Sigmoid colon (tissue), 7 donors: ENCODE data around the gene IGSF9B. TPM values are rescaled to one million over a fixed set of nuclear protein-coding genes. Genes with fewer than 3 reads are reported as not detected.

ENCODE experiments used
- DNase-seq: peaks from one replicate; pipeline ENCODE4 v3.0.0-alpha.2; 2019
- H3K27ac ChIP-seq, 4 donors: fragments of 200-600 bp; sonication (generic); one replicate each; pipeline ENCODE4 v1.5.1; 2016 to 2019; ENCODE audit warnings: mild to moderate bottlenecking in 1 of 4
- H3K27me3 ChIP-seq, 3 donors: fragments of 200-600 bp; sonication (generic); one replicate each; pipeline ENCODE4 v1.5.1; 2019; ENCODE audit warnings: mild to moderate bottlenecking in 1 of 3
- H3K36me3 ChIP-seq, 4 donors: fragments of 200-600 bp; sonication (generic); one replicate each; pipeline ENCODE4 v1.5.1; 2016 to 2019
- H3K4me1 ChIP-seq, 4 donors: fragments of 200-600 bp; sonication (generic); one replicate each; pipeline ENCODE4 v1.5.1; 2017 to 2019
- H3K4me3 ChIP-seq, 4 donors: fragments of 200-600 bp; sonication (generic); one replicate each; pipeline ENCODE4 v1.5.1; 2017 to 2019; ENCODE audit warnings: mild to moderate bottlenecking in 2 of 4, moderate library complexity in 1 of 4
- H3K9me3 ChIP-seq, 4 donors: fragments of 200-600 bp in 3 of 4; sonication (generic) in 3 of 4; one replicate each; pipeline versions ENCODE4 v1.5.1 to v1.6.1; 2013 to 2019
- CTCF ChIP-seq, 4 experiments: fragments of 450-650 bp in 3 of 4; fragments of 200-600 bp in 1 of 4; IDR thresholded peaks; one replicate each; pipeline ENCODE4 v1.5.1; 2016 to 2019; ENCODE audit warnings: antibody characterized with exemption in 4 of 4, mild to moderate bottlenecking in 3 of 4, moderate library complexity in 2 of 4
- EP300 ChIP-seq, 4 donors: sonication (generic); formaldehyde crosslinking; IDR thresholded peaks; one replicate each; pipeline ENCODE4 v1.6.1; 2017; ENCODE audit warnings: antibody characterized with exemption in 4 of 4
- POLR2A ChIP-seq, 2 donors: fragments of 450-650 bp; IDR thresholded peaks; one replicate each; pipeline ENCODE4 v1.6.1; 2016; ENCODE audit warnings: antibody characterized with exemption in 2 of 2, mild to moderate bottlenecking in 2 of 2, moderate library complexity in 2 of 2
- POLR2AphosphoS5 ChIP-seq, 4 donors: sonication (generic); formaldehyde crosslinking; IDR thresholded peaks; one replicate each; pipeline ENCODE4 v1.6.1; 2017; ENCODE audit warnings: antibody characterized with exemption in 4 of 4
- WGBS, 2 donors: extraction: QIAGEN DNeasy Blood & Tissue Kit; methylation state at CpG; one replicate each; pipeline ENCODE4 v1.1.7; 2013; 5-methylcytosine and 5-hydroxymethylcytosine counted together
- intact Hi-C: fragments of 100-400 bp; cut with DNase I; formaldehyde crosslinking; loops from one replicate; pipeline ENCODE4 v1.15.1; 2023
- polyA plus RNA-seq, 3 donors: library from polyadenylated mRNA; stranded (reverse); fragments of 200-250 nt; gene quantifications; one replicate each; pipeline ENCODE4 v1.2.3, GENCODE V29; 2013
- total RNA-seq, 4 donors: library from RNA; depleted of rRNA; stranded (reverse); fragments of >200 nt; gene quantifications; one replicate each; pipeline ENCODE4 v1.1.0, GENCODE V29; 2016
- donor health status: healthy with polysubstance abuse.
- donor health status: Bipolar disorder and iron deficiency.
- donor health status: healthy.

Gene IGSF9B
- total and polyA plus RNA-seq, 7 donors = under 0.01 to 53.7 (median 14.8) TPM; not detected in 1

DNA sequence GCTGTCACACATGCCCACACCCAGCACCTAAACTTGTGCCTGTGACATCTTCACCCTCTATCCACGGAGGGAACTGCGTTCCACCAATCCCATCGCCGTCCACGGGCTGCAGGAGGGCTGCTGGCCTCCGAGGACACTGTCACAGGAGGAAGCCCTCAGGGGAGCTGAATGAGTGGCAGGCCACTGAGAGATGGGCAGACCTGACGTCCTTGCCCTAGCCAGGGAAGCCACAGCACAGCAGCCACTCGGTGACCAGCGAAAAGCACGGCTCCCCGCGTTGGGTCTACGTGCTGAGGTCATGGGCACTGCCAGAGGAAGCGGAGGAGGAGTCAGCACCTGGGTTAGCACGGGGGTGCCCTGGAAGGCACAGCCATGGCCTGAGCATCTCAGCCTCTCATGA, 50.5 kb downstream of the IGSF9B start:
- DNase-seq = peak; percentile 52
- intact Hi-C loops = no loop called here
- TF ChIP-seq POLR2AphosphoS5 (IDR thresholded peaks at IDR 0.05) (no peak), CTCF (IDR thresholded peaks at IDR 0.05) (no peak), POLR2A (IDR thresholded peaks at IDR 0.05) (no peak), EP300 (IDR thresholded peaks at IDR 0.05) (no peak)
- no peak overlapping the region for H3K4me3 ChIP-seq
- 91 to 92% methylated on average over 15 of the region's 15 CpGs for WGBS, 2 donors
- H3K36me3 ChIP-seq = peaks cover 36 to 78% (median 44%) of the 10 kb centered on the region in 4 donors
- H3K27ac ChIP-seq = no peak overlapping the region
- no peaks in the 10 kb centered on the region for H3K4me1 ChIP-seq
- no peaks in the 10 kb centered on the region for H3K27me3 ChIP-seq
- no peaks in the 10 kb centered on the region for H3K9me3 ChIP-seq

DNA sequence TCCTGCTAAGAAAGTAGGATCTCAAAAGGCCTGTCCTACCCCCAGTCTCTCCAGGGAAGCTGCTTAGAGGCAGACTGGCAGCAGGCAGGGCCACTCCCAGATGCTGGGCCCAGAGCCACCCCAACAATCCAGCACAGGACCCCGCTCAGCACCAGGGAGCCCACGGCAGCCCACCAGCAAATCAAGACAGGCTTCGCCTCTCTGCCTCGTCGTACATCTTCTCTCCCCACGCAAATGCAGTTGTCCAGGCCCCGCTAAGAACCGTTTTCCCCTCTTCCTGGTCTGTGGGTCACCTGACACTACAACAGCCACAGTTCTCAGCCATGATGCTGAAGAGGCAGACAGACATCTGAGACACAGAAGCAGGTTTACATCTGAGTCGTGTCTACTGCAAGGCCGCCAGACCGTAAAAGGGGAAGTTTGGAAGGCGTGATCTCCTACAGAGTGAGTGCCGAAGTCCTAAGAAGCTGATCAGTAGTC, 51.1 kb downstream of the IGSF9B start:
- DNase-seq = peak; percentile 57
- peaks cover 36 to 78% (median 44%) of the 10 kb centered on the region in 4 donors for H3K36me3 ChIP-seq
- WGBS, 2 donors = 85 to 90% methylated on average over 13 of the region's 13 CpGs

DNA sequence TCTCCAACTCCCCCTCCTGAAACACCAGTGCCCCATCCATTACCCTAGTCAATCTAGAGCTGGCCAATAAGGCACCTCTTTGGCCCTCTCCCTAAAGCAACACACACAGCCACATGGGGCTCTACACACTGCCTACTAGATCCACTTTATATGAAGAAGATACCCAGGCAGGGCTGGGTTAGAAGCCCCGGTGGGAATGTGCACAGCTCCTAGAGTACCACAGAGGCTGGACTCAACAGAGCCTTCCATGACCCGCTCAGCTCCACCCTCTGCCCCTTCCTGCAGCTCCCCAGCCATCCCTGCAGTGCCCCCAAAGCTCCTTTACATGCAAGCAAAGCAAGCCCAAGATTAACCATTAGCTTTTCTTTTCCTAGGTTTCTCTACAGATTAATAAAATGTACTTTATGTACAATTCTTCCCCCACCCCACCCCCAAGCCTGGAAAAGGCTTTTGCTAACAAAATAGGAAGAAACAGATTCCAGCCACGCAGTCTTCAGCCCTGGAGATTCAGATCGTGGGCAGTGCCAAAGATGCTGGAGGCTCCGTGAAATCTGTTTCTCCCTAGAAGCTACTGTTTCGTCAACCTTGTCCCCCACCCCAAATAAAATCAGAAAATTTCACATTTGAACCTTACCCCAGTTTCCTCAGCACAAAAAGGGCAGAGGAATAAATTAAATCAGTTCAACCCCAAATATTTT, 51.8 kb downstream of the IGSF9B start:
- DNase-seq = peak; percentile 18
- H3K36me3 ChIP-seq = peaks cover 35 to 78% (median 42%) of the 10 kb centered on the region in 4 donors

More for the DNA sequence above, 51.1 kb downstream of the IGSF9B start:
- Histone ChIP-seq H3K4me1 (no peaks in the 10 kb centered on the region), H3K27ac (no peak overlapping the region), H3K27me3 (no peaks in the 10 kb centered on the region), H3K4me3 (no peak overlapping the region), H3K9me3 (no peaks in the 10 kb centered on the region)
- intact Hi-C loops = no loop called here
- TF ChIP-seq POLR2A (IDR thresholded peaks at IDR 0.05) (no peak), CTCF (IDR thresholded peaks at IDR 0.05) (no peak), POLR2AphosphoS5 (IDR thresholded peaks at IDR 0.05) (no peak), EP300 (IDR thresholded peaks at IDR 0.05) (no peak)

GRCh38 chr11:133903875-133904817, 52.6 kb downstream of the IGSF9B start:
- intact Hi-C loops = no loop called here
- H3K9me3 ChIP-seq = no peaks in the 10 kb centered on the region
- DNase-seq = peak; percentile 53
- H3K27ac ChIP-seq = no peak overlapping the region
- no peak overlapping the region for H3K4me3 ChIP-seq
- peaks cover 33 to 76% (median 37%) of the 10 kb centered on the region in 4 donors for H3K36me3 ChIP-seq
- 83 to 89% methylated on average over 8 of the region's 8 CpGs for WGBS, 2 donors
- TF ChIP-seq CTCF (IDR thresholded peaks at IDR 0.05) (no peak), EP300 (IDR thresholded peaks at IDR 0.05) (no peak), POLR2AphosphoS5 (IDR thresholded peaks at IDR 0.05) (no peak), POLR2A (IDR thresholded peaks at IDR 0.05) (no peak)
- H3K27me3 ChIP-seq = no peaks in the 10 kb centered on the region
- no peaks in the 10 kb centered on the region for H3K4me1 ChIP-seq

More for the DNA sequence above, 51.8 kb downstream of the IGSF9B start:
- Histone ChIP-seq H3K9me3 (no peaks in the 10 kb centered on the region), H3K4me3 (no peak overlapping the region), H3K27me3 (no peaks in the 10 kb centered on the region), H3K27ac (no peak overlapping the region), H3K4me1 (no peaks in the 10 kb centered on the region)
- intact Hi-C loops = no loop called here
- 88 to 89% methylated on average over 6 of the region's 6 CpGs for WGBS, 2 donors
- TF ChIP-seq CTCF (IDR thresholded peaks at IDR 0.05) (no peak), POLR2A (IDR thresholded peaks at IDR 0.05) (no peak), EP300 (IDR thresholded peaks at IDR 0.05) (no peak), POLR2AphosphoS5 (IDR thresholded peaks at IDR 0.05) (no peak)
